Mesangial cell (primary cell): ENCODE results near the gene RFPL4AL1. TPM values are rescaled to one million over a fixed set of nuclear protein-coding genes. Genes with fewer than 3 reads are reported as not detected.

Experiments used
- total RNA-seq: library from RNA; depleted of rRNA; stranded (reverse); fragments of >200 nt; gene quantifications from 2 replicates; pipeline ENCODE4 v1.2.3, GENCODE V29; 2015

The RFPL4AL1 gene
- not detected in 2 replicates for total RNA-seq

GRCh38 chr19:55768818-55769217 lies at the start of gene RFPL4AL1:
Gene RFPL4AL1, plus strand, starts transcription at chr19:55769118. Its CDS starts 2,687 bp downstream, at chr19:55771805.

GRCh38 chr19:55738302-55738701 lies 30.6 kb upstream of the RFPL4AL1 start, which contains the start of gene NLRP9:
Gene NLRP9, minus strand, starts transcription at chr19:55738402. Its CDS starts 28 bp downstream, at chr19:55738374.

GRCh38 chr19:55758797-55759196 lies 10.1 kb upstream of the RFPL4AL1 start, which contains the start of gene RFPL4A:
Gene RFPL4A, plus strand, starts transcription at chr19:55759097. Its CDS starts 2,704 bp downstream, at chr19:55761801.

Other genes starting within 250 kb of the RFPL4AL1 start
- gene SBK2, start 232.0 kb upstream of the RFPL4AL1 start, total RNA-seq: 2.4 and 7.9 TPM in 2 replicates
- gene SBK3, start 223.6 kb upstream of the RFPL4AL1 start, total RNA-seq: 0.13 and 0.16 TPM in 2 replicates
- 10.8 and 25.7 TPM in 2 replicates for gene ZNF579, start 188.3 kb upstream of the RFPL4AL1 start, total RNA-seq
- gene FIZ1, start 169.6 kb upstream of the RFPL4AL1 start, total RNA-seq: 6.0 and 8.5 TPM in 2 replicates
- gene ZNF524, start 168.8 kb upstream of the RFPL4AL1 start, total RNA-seq: 18.4 and 25.5 TPM in 2 replicates
- 4.6 and 12.7 TPM in 2 replicates for gene ZNF865, start 163.5 kb upstream of the RFPL4AL1 start, total RNA-seq
- 3.7 and 6.7 TPM in 2 replicates for gene ZNF784, start 144.6 kb upstream of the RFPL4AL1 start, total RNA-seq
- 24.8 and 59.3 TPM in 2 replicates for gene ZNF580, start 128.1 kb upstream of the RFPL4AL1 start, total RNA-seq
- gene ZNF581, start 125.5 kb upstream of the RFPL4AL1 start, total RNA-seq: 23.1 and 60.6 TPM in 2 replicates
- gene CCDC106, start 120.9 kb upstream of the RFPL4AL1 start, total RNA-seq: 10.6 and 30.8 TPM in 2 replicates
- gene U2AF2, start 114.1 kb upstream of the RFPL4AL1 start, total RNA-seq: 113 and 234 TPM in 2 replicates
- 112 and 155 TPM in 2 replicates for gene EPN1, start 93.9 kb upstream of the RFPL4AL1 start, total RNA-seq
- gene NLRP9, start 30.7 kb upstream of the RFPL4AL1 start, total RNA-seq: not detected in 2 replicates
- gene RFPL4A, start 10.0 kb upstream of the RFPL4AL1 start, total RNA-seq: not detected in 2 replicates
- gene NLRP11, start 62.9 kb downstream of the RFPL4AL1 start, total RNA-seq: not detected in 2 replicates
- not detected in 2 replicates for gene NLRP4, start 67.4 kb downstream of the RFPL4AL1 start, total RNA-seq
- not detected in 2 replicates for gene NLRP13, start 163.2 kb downstream of the RFPL4AL1 start, total RNA-seq
- gene NLRP8, start 178.7 kb downstream of the RFPL4AL1 start, total RNA-seq: not detected in 2 replicates
- not detected in 2 replicates for gene NLRP5, start 217.7 kb downstream of the RFPL4AL1 start, total RNA-seq